ENCODE results near the gene RRP1B.
A peak's percentile ranks its signal among the peaks of the same experiment; 100 is the strongest.
"Not testable (repeated sequence)": the region's sequence is repeated elsewhere in the genome, so short reads cannot be mapped to it uniquely, and the experiment has no call there.

The RRP1B gene

GRCh38 chr21:43703035-43703880 is 43.9 kb downstream of the RRP1B start:
- peak; percentile 32 for DNase-seq

- no peak for DNase-seq
Measured at GRCh38 chr21:43707462-43707861, 48.1 kb downstream of the RRP1B start.

- DNase-seq, result no peak
Measured at GRCh38 chr21:43708745-43709381, 49.5 kb downstream of the RRP1B start.

- peak; percentile 65 for DNase-seq
Measured at GRCh38 chr21:43712268-43712942, 53.0 kb downstream of the RRP1B start.

- not testable (repeated sequence) for DNase-seq
Measured at GRCh38 chr21:43713123-43713522, 53.8 kb downstream of the RRP1B start.

- DNase-seq, result no peak
Measured at GRCh38 chr21:43716376-43717165, 57.2 kb downstream of the RRP1B start.

- no peak for DNase-seq
Measured at GRCh38 chr21:43717166-43717853, 58.0 kb downstream of the RRP1B start.

GRCh38 chr21:43717967-43718871 is 58.9 kb downstream of the RRP1B start:
- no peak for DNase-seq

- DNase-seq, result peak; percentile 77
Measured at GRCh38 chr21:43718872-43719747, 59.8 kb downstream of the RRP1B start, which contains the start of gene PDXK. Gene PDXK, plus strand, starts transcription at chr21:43719129. Its CDS starts 166 bp downstream, at chr21:43719295.

- DNase-seq, result no peak
Measured at GRCh38 chr21:43719748-43720538, 60.6 kb downstream of the RRP1B start.

- DNase-seq, result no peak
Measured at GRCh38 chr21:43720539-43721166, 61.3 kb downstream of the RRP1B start.

GRCh38 chr21:43721206-43721605 is 61.8 kb downstream of the RRP1B start:
- DNase-seq, result no peak

- no peak for DNase-seq
Measured at GRCh38 chr21:43721939-43722338, 62.6 kb downstream of the RRP1B start.

- no peak for DNase-seq
Measured at GRCh38 chr21:43723648-43724047, 64.3 kb downstream of the RRP1B start.

GRCh38 chr21:43726686-43727518 is 67.5 kb downstream of the RRP1B start:
- DNase-seq, result no peak

GRCh38 chr21:43727519-43728153 is 68.3 kb downstream of the RRP1B start:
- DNase-seq, result no peak

- no peak for DNase-seq
Measured at GRCh38 chr21:43728154-43728466, 68.8 kb downstream of the RRP1B start.
